Measurements from ENCODE around the gene PARP9.

Gene PARP9

DNA sequence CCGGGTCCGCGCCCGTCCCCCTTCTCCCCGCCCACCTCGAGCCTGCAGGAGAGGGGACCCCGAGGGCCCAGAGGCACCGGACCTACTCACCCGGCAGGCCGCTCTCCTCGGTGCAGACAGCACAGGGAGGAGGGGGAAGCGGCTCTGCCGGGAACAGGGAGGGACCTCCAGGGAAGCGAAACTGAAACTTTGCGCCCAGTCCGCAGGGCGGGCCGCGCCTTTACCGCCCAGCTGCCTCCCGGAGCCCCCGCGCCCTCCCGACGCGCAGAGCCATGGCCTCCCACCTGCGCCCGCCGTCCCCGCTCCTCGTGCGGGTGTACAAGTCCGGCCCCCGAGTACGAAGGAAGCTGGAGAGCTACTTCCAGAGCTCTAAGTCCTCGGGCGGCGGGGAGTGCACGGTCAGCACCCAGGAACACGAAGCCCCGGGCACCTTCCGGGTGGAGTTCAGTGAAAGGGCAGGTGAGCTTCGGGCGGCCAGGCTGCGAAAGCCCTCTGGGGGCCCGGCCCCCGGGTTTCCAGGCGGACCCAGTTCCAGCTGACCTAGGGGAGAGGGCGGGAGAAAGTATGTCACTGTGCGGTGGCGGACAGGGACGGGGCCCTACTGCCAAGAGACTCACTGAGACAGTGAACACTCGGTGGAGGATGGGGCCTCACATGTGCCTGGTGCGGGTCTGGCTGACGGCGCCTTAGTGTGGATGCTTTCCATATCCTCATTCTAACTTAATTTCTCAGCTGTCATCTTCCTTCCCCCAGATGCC is at the start of gene PARP9, which contains the start of gene DTX3L:
PARP9 (minus strand) TSS at position 146 of the 758 bp plus-strand sequence. CDS start 4,680 bp downstream, outside the sequence.
DTX3L (plus strand) TSS at position 184 of the 758 bp plus-strand sequence; CDS start at position 273, 89 bp downstream.
- peak; percentile 57 to 61 for DNase-seq (ENCODE audit: low read depth in 2 of 2)

DNA sequence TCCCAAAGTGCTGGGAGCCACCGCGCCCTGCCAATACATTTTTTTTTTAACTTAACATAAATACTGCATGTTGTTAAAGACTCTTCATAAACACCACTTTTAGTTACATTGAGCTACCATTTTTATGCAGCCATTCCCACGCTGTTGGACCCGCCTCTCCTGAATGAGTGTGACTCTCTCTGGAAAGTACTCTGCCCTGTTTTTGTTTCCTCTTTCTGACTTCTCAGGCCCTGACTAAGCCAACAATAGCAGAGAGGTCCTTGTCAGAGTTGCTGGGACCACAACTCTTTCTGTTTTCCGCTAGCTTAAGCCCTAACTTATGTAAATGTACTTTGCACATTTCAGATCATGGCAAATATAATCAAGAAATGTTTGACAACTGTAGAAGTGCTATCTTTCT is 48.6 kb upstream of the PARP9 start:
- DNase-seq (ENCODE audit: low read depth in 2 of 2), result no peak

DNA sequence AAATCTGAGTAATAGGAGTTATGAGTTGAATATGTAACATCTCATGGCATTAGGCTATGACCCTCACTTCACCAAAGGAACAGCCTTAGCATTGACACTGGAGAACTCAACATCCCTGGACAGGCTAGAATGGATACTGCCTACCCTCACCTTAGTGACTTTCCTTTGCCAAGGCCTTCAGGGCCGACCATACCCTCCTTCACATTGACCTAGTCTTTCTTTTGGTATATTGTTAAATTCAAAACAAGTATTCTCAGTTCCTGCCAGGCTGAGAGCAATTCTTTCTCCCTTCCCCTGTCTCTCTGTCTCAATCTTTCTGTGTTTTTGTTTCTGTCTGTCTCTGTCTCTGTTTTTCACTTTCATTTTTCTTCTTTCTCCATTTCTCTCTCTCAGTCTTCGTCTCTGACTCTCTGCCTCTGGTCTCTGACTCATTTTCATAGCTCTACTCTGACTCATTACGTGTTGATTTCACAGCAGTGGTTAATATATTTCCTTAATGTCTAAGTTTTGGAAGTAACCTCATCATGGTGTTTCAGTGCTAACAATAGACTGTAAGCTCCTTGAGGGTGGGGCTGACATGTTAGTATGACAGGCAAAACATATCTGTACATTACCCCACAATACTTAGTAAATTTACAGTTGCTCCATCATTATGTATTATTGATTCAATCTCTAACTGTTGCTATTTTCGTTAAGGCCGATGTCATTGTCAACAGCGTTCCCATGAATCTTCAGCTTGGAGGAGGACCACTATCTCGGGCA is 45.9 kb upstream of the PARP9 start:
- DNase-seq (ENCODE audit: low read depth in 2 of 2), result peak; percentile 1 to 3

DNA sequence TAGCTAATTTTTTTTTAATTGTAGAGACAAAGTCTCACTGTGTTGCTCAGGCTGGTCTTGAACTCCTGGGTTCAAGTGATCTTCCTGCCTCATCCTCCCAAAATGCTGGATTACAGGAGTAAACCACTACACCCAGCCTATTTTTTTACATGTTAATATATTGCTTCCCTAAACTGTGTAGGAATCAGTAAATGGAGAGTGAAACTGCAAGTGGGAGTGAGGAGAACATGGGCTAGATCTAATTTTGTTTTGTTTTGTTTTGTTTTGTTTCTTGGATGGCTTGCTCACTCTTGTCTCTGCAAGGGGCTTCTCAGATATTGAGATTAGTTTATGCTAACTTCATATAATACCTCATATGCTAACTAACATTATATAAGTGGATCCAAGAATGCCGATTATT is 44.8 kb upstream of the PARP9 start:
- DNase-seq (ENCODE audit: low read depth in 2 of 2), result no peak

DNA sequence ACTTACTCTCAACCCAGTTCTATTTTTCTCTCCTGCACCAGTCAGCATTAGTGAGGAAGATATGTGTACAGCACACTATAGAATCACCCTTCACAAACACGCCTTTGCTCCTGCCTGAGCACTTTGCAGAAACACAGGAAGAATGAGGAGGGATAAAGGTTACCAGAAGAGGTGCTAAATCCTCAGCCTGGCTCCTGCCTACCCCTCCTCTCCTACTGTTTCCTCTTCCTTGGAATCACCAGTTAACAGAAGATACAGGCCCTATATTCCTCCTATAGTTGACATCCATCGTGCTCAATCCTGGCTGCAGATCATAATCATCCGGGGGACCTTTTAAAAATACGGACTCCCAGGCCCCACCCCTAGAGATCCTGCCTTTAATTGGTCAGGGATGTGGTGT is 42.2 kb upstream of the PARP9 start:
- DNase-seq (ENCODE audit: low read depth in 2 of 2), result no peak

DNA sequence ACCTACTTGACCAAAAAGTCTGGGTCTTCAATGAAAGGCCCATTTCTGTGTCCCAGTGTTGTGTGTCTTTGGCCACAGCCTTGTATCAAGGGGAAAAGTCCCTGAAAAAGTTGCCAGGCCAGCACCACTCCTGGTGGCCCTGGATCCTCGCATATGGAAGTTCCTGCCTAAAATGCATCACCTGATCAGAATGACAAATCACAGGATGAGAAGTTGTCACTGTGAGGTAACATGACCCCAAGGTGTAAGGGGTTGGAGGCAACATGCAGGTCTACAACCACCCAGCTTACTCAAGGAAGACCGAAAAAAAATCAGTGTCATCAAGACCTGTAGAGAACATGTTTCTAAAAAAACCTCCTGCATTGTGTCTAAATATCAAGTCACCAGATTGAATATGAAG is 39.0 kb upstream of the PARP9 start:
- DNase-seq (ENCODE audit: low read depth in 2 of 2), result no peak

DNA sequence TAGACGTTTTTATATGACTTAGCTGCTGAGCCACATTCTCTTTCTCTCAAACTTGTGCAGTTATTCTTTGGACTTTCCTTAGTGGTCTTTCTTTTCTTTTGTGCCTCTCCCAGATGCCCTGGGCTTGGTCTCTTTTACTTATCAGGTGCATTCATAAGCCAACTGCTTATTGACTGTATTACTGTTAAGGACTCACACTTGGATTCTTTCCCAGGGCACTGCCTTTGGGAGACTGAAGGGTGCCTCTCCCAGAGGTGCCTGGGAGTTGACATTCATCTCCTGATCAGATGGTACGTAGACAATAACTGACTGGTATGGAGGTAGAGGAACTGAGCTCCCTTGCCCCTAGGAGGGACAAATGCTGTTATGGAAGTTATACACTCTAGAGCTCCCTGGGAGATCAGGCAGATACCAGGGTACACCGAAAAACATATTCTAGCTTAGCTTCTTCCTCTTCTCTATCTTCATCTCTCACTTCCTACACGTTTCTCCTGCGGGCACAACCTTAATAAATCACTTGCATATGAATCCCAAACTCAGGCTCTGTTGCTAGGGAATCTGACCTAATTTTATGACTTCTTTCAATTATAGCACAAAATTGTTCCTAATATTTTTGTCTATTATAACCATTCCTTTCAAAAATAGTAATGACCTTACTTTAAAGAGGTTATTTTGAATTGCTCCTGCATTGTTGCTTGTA is 38.1 kb upstream of the PARP9 start:
- DNase-seq (ENCODE audit: low read depth in 2 of 2), result no peak

DNA sequence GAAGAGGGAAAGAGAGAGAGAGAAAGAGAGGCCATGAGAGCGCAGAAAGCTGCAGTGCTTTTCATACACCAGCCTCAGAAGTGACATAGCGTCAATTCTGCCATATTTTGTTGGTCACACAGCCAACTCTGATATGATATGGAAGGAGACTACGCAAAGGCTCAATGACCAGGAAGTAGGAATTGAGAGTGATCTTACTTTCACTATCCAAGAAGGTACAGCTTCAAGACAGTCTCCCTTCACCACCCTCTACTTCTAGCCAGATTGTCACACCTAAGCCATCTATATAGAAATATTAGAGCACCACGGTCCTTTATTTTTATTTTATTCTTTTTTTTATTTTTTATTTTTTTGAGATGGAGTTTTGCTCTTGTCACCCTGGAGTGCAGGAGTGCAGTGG is 34.5 kb upstream of the PARP9 start:
- no peak for DNase-seq (ENCODE audit: low read depth in 2 of 2)

DNA sequence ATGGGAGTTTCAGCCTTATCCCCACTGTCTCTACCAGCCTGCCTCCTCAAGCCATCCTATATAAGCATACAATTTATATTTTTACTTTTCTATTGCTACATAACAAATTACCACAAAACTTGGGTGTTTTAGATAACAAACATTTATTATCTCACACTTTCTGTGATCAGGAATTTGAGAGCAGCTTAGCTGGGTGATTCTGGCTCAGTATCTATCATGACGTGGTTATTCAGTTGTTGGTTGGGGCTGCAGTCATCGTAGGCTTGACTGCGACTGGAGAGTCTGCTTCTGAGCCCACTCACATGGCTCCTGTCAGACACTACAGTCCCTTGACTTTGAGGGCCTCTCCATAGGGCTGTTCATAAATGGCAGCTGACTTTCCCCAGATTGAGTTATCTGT is 34.1 kb upstream of the PARP9 start:
- DNase-seq (ENCODE audit: low read depth in 2 of 2), result no peak

DNA sequence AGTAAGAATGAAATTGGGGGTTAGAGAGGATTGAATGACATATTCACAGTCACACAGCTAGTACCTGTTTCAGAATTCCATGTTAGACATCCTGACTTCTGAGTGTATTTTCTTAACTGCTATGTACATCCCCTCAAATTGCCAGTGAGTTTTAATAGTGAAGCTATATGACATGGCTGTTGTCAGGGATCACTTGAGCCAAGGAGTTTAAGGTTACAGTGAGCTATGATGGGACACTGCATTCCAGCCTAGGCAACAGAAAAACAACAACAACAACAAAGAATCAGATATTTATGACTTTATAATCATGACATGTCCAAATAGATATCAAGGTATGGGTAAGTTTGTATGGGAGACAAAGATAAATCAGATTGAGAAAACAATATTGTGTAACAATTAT is 29.9 kb upstream of the PARP9 start:
- no peak for DNase-seq (ENCODE audit: low read depth in 2 of 2)

DNA sequence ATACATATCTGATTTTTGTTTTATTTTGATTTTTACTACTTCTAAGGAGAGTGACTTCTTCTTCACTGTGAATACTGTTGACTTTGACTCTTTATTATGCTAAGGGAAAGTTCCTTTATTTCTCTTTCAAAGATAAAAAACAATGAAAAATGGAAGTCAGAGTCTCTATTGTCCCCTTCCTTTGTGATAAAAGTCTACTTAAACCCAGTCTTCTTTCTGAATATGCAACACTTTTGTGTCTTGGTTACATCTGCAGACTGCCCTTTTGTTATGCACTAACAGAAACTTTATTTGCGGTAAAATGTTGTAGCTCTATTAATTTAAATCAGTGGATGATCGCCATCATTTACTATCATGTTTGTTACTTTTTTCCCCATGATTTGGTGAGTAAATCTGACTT is 26.5 kb upstream of the PARP9 start:
- DNase-seq (ENCODE audit: low read depth in 2 of 2), result no peak

DNA sequence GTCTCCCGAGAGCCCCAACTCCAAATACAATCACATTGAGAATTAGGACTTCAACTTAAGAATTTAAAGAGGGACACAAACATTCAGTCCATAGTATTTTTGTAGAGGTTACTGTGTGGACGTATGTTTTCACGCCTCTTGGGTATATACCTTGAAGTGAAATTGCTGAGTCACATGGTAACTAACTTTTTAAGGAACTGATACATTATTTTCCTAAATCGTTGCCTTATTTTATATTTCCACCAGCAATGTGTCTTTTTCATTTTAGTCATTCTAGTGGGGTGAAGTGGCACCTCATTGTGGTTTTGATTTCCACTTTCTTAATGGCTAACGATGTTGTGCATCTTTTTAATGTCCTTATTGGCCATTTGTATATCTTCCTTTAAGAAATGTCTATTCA is 25.2 kb upstream of the PARP9 start:
- DNase-seq (ENCODE audit: low read depth in 2 of 2), result no peak

DNA sequence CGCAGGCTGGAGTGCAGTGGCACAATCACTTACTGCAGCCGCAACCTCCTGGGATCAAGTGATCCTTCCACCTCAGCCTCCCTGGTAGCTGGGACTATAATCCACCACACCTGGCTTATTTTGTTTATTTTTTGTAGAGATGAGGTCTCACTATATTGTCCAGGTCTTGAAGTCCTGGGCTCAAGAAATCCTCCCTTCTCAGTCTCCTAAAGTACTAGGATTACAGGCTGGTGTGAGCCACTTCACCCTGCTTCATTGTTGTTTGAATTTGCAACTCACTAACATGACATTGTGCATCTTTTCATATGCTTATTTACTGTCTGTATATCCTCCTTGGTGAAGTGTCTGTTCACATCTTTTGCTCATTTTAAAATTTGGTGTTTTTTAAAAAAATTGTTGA is 23.5 kb upstream of the PARP9 start:
- DNase-seq (ENCODE audit: low read depth in 2 of 2), result no peak

DNA sequence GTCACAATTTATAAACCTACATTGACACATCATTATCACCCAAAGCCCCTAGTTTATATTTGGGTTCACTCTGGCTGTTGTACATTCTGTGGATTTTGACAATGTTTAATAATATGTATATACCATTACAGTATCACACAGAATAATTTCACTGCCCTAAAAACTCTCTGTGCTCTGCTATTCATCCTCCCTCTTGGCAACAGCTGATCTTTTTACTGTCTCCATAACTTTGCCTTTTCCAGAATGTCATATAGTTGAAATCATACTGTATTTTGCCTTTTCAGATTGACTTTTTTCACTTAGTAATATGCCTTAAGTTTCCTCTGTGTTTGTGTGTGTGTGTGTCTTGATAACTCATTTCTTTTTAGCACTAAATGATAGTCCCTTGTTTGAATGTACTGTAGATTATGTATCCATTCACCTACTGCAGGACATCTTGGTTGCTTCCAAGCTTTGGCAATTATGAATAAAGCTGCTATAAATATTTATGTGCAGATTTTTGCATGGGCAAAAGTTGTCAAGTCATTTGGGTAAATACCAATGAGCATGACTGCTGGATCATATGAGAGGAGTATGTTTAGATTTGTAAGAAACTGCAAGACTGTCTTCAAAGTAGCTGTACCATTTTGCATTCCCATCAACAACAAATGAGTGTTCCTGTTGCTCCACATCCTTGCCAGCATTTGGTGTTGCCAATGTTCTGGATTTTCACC is 22.8 kb upstream of the PARP9 start:
- DNase-seq (ENCODE audit: low read depth in 2 of 2), result no peak

DNA sequence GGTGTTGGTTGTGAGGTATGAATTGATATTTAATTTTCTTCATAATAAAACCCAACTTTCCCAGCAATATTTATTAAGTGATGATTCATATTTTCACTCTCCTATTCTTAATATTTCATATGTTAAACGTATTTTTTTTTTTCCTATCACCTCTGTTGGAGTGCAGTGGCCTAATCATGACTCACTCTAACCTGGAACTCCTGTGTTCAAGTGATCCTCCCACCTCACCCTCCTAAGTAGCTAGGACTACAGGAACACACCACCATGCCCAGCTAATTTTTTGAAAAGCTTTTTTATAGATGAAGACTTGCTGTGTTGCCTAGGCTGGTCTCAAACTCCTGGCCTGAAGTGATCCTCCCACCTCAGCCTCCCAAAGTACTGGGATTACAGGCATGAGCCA is 22.0 kb upstream of the PARP9 start:
- DNase-seq (ENCODE audit: low read depth in 2 of 2), result no peak

DNA sequence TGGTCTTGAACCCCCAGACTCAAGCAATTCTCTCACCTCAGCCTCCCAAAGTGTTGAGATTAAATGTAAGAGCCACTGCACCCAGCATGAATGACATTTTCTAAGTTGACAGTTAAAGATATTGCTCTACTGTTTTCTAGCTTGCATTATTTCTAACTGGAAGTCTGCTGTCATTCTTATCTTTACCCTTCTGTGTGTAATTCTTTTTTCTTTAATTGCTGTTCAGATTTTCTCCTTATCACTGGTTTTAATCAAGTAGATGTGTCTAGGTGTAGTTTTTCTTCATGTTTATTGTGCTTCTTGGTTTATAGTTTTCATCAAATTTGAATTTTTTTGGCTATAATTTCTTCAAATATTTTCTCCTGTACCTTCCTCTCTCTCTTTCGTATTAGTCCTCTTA is 18.3 kb upstream of the PARP9 start:
- DNase-seq (ENCODE audit: low read depth in 2 of 2), result no peak

DNA sequence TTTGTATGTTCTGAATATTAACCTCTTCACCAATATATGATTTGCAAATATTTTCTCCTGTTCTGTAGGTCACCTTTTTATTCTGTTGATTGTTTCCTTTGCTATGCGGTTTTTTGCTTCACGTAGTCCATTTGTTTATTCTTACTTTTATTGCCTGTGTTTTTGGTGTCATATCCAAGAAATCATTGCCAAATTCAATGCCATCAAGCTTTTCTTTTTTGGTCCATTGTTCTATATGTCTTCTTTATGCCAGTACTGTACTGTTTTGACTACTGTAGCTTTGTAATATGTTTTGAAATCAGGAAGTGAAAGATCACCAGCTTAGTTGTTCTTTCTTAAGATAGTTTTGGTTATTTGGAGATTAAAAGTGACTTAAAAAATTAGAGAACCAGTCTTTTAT is 17.5 kb upstream of the PARP9 start:
- DNase-seq (ENCODE audit: low read depth in 2 of 2), result no peak

DNA sequence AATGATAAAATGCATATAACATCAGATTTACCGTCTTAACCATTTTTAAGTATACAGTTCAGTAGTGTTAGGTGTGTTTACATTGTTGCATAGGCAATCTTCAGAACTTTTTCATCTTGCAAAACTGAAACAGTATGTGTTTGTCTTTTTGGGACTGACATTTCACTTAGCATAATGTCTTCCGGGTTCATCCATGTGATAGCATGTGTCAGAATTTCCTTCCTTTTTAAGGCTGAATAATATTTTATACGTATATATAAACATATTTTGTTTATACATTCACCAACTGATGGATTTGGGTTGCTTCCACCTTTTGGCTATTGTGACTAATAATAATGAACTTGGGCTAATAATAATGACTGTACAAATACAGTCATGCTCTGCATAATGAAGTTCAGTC is 16.4 kb upstream of the PARP9 start:
- DNase-seq (ENCODE audit: low read depth in 2 of 2), result no peak

DNA sequence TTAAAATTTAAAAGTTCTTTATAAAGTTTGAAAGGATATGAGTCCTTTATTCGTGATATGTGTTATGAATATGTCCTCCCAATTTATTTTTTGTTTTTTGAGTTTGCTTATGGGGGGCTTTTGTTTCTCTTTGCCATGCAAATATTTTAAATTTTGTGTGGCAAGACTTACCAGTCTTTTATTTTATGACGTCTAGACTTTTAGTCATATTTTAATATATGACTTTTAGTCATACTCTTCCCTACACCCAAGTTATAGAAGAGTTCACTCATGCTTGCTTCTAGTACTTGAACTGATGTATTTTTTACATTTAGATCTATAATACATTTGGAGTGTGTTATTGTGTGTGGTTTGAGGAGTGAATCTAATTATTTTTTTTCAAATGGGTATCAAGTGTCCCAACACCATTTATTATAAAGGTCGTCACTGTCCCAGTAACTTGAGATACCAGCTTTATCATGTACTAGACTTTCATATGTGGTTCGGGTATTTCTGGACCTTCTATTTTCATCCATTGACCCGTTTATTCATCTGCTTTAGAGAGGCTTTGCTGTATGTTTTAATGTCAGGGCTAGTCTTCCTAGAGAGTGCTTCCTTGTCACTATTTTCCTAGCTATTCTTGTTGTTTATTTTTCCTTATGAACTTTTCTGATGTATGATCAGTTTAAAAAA is 14.1 kb upstream of the PARP9 start:
- DNase-seq (ENCODE audit: low read depth in 2 of 2), result no peak

DNA sequence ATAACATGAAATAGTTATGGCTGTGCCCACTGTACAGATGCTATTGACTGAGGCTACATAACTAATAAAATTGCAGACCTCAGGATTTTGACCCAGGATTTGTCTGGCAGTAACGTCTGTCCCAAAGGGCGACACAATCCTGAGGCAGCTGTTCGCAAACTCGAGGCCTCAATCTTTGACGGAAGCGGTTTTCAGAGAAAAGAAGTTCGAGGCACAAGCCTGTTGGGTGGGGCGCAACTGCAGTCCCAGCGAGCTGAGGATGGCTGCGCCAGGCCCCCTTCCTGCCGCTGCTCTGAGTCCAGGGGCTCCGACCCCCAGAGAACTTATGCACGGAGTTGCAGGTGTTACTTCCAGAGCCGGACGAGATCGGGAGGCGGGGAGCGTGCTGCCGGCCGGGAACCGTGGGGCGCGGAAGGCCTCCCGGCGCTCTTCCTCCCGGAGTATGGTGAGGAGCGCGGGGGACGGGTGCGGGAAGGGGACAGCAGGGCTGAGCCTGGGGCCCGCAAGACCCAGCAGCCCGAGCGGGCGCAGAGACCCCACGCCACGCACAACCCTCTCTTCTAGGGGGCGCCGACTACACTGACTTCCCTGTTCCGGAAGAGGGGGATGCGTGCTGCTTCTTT is 13.4 kb upstream of the PARP9 start, which contains the start of gene PARP15:
PARP15 (plus strand) TSS at position 242 of the 623 bp plus-strand sequence; CDS start at position 260, 18 bp downstream.
- no peak for DNase-seq (ENCODE audit: low read depth in 2 of 2)

Measured in stimulated activated CD4-positive, alpha-beta T cell treated with anti-CD3 and anti-CD28 coated beads, Interleukin-12 subunit alpha, Interleukin-12 subunit beta, amount 100 ng/mL, for 24 hours (primary cell).